A204.1 (cell line): ENCODE data around the gene INSC.

Source experiments
- FAIRE-seq: peaks from 2 replicates; lab custom pipeline; 2012; peaks lifted over from hg19 to GRCh38; lab: Jason Lieb, UNC

Gene INSC

DNA sequence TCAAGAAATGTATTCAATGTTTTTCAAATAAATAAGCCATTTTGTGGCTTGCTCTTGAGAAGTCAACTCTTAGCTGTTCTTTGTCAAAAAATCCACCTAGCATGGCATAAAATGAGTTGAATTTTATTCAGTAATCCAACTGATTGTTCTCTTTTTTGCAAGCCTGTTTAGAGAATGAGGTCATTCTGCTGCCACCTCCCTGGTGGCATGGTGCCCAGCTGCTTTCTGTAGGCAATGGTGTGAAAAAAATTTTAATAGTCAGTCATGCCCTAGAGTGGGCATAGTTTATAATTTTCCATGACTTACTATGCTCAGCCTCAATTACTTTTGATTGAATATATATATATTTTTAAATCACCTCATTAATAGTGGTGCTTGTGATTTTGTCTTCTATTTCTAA lies 177.2 kb downstream of the INSC start:
- no peak for FAIRE-seq

DNA sequence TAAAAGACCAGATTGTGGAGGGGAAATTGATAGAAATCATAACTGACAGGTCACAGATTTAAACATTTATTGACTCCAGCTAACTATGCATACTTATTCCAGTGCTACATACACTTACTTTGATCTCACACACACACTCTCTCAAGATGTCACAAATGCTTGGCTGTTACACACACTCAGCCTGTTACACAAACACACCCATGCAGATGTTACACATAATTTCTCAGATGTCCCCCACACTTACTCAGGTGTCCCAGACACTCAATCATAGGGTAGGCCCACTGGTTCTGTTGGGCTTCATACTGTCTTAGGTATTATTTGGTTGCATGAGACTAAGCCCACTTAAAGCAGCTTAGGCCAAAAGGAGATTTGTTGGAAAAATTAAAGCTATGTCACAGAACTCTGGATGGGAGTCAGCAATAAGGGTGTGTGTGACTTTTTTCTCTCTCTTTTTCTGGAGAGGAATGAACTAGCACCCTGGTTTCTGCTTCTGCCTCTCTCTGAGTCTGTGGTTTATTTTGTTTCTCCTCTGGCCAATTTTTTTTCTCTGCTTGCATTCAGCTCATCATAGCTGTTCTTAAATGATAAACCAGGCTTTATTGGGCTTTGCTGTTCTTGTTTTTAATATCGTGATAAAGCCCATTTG lies 179.4 kb downstream of the INSC start:
- FAIRE-seq: no peak

DNA sequence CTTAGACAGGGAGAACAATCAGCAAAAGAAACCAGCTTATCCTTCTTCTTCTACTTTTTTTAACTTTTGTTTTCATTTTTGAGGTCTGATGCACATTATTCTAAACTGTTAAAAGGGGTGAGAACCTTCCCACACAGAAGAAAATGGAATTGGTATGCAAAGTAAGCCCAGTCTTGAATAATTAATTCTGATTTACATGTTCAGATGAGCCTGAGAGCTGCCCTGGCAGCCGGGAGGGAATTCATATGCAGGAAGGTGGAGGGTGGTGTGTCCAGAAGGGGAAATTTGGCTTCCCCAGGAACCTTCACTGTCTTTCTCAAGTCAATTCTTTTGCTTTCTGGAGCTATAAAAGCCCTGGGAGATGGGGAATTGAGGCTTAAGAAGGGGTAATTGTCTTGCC lies 181.0 kb downstream of the INSC start:
- FAIRE-seq: no peak
